ENCODE results near the gene STXBP4.

STXBP4 gene

GRCh38 chr17:55053855-55054254 is 85.3 kb downstream of the STXBP4 start:
- no peak overlapping the region for H3K4me3 ChIP-seq (ENCODE audit: low read length)
- DNase-seq: no peak
- no peaks in the 10 kb centered on the region for H4K20me1 ChIP-seq (ENCODE audit: insufficient read depth, low read length)
- H3K9me3 ChIP-seq (replicated peaks; ENCODE audit: insufficient read depth, low read length): no peaks in the 10 kb centered on the region
- no peak overlapping the region for H3K27ac ChIP-seq (ENCODE audit: low read length)
- no peak overlapping the region for H3K9ac ChIP-seq (ENCODE audit: low read length)
- no peak overlapping the region for H2AFZ ChIP-seq (ENCODE audit: low read length)
- no peaks in the 10 kb centered on the region for H3F3A ChIP-seq (ENCODE audit: insufficient read depth, low read length)
- H3K36me3 ChIP-seq (replicated peaks; ENCODE audit: insufficient read depth, low read length): no peaks in the 10 kb centered on the region
- no peaks in the 10 kb centered on the region for H3K4me1 ChIP-seq (ENCODE audit: low read length)
- H3K4me2 ChIP-seq (ENCODE audit: low read depth, low read length): no peak overlapping the region
- H3K27me3 ChIP-seq (replicated peaks; ENCODE audit: insufficient read depth, low read length): no peaks in the 10 kb centered on the region
- no peaks in the 10 kb centered on the region for H3K9me2 ChIP-seq (replicated peaks; ENCODE audit: insufficient read depth, low read length)
- TF ChIP-seq EZH2 (optimal IDR thresholded peaks at IDR 0.05; ENCODE audit: low read depth, low read length) (no peak), CTCF (IDR thresholded peaks at IDR 0.05; ENCODE audit: low read length) (peak; percentile 27), EZH2phosphoT487 (IDR thresholded peaks at IDR 0.05; ENCODE audit: low read length) (no peak)
- no peaks in the 10 kb centered on the region for H3K79me2 ChIP-seq (ENCODE audit: low read length)

- no peaks in the 10 kb centered on the region for H3F3A ChIP-seq (ENCODE audit: insufficient read depth, low read length)
- H3K4me2 ChIP-seq (ENCODE audit: low read depth, low read length): no peak overlapping the region
- no peak overlapping the region for H3K27ac ChIP-seq (ENCODE audit: low read length)
- no peaks in the 10 kb centered on the region for H3K79me2 ChIP-seq (ENCODE audit: low read length)
- H3K36me3 ChIP-seq (replicated peaks; ENCODE audit: insufficient read depth, low read length): no peaks in the 10 kb centered on the region
- no peaks in the 10 kb centered on the region for H3K27me3 ChIP-seq (replicated peaks; ENCODE audit: insufficient read depth, low read length)
- no peak overlapping the region for H3K4me3 ChIP-seq (ENCODE audit: low read length)
- H3K9me2 ChIP-seq (replicated peaks; ENCODE audit: insufficient read depth, low read length): no peaks in the 10 kb centered on the region
- no peaks in the 10 kb centered on the region for H4K20me1 ChIP-seq (ENCODE audit: insufficient read depth, low read length)
- H2AFZ ChIP-seq (ENCODE audit: low read length): no peak overlapping the region
- DNase-seq: no peak
- TF ChIP-seq EZH2 (optimal IDR thresholded peaks at IDR 0.05; ENCODE audit: low read depth, low read length) (no peak), EZH2phosphoT487 (IDR thresholded peaks at IDR 0.05; ENCODE audit: low read length) (no peak), CTCF (IDR thresholded peaks at IDR 0.05; ENCODE audit: low read length) (no peak)
- no peaks in the 10 kb centered on the region for H3K9me3 ChIP-seq (replicated peaks; ENCODE audit: insufficient read depth, low read length)
- H3K4me1 ChIP-seq (ENCODE audit: low read length): no peaks in the 10 kb centered on the region
- H3K9ac ChIP-seq (ENCODE audit: low read length): no peak overlapping the region
Observed at GRCh38 chr17:55054429-55054828, 85.9 kb downstream of the STXBP4 start.

- no peak for DNase-seq
Observed at GRCh38 chr17:55056526-55056925, 88.0 kb downstream of the STXBP4 start.

More at GRCh38 chr17:55056526-55056925, 88.0 kb downstream of the STXBP4 start:
- Histone ChIP-seq H3K4me3 (ENCODE audit: low read length) (no peak overlapping the region), H3K9me2 (replicated peaks; ENCODE audit: insufficient read depth, low read length) (no peaks in the 10 kb centered on the region), H3K4me2 (ENCODE audit: low read depth, low read length) (no peak overlapping the region), H4K20me1 (ENCODE audit: insufficient read depth, low read length) (no peaks in the 10 kb centered on the region), H2AFZ (ENCODE audit: low read length) (no peak overlapping the region), H3K27me3 (replicated peaks; ENCODE audit: insufficient read depth, low read length) (no peaks in the 10 kb centered on the region), H3K9ac (ENCODE audit: low read length) (no peak overlapping the region), H3K9me3 (replicated peaks; ENCODE audit: insufficient read depth, low read length) (no peaks in the 10 kb centered on the region), H3K79me2 (ENCODE audit: low read length) (no peaks in the 10 kb centered on the region), H3K27ac (ENCODE audit: low read length) (no peak overlapping the region), H3K36me3 (replicated peaks; ENCODE audit: insufficient read depth, low read length) (no peaks in the 10 kb centered on the region), H3F3A (ENCODE audit: insufficient read depth, low read length) (no peaks in the 10 kb centered on the region), H3K4me1 (ENCODE audit: low read length) (no peaks in the 10 kb centered on the region)
- TF ChIP-seq EZH2 (optimal IDR thresholded peaks at IDR 0.05; ENCODE audit: low read depth, low read length) (no peak), EZH2phosphoT487 (IDR thresholded peaks at IDR 0.05; ENCODE audit: low read length) (no peak), CTCF (IDR thresholded peaks at IDR 0.05; ENCODE audit: low read length) (no peak)

All from MM.1S (cell line).